KBM-7 (cell line): Measurements from ENCODE around the gene B3GNT3.
"Not testable (repeated sequence)": the region's sequence is repeated elsewhere in the genome, so short reads cannot be mapped to it uniquely, and the experiment has no call there.

Experiments
- DNase-seq: peaks from one replicate; pipeline ENCODE4 v3.0.0-alpha.2; 2015
- in situ Hi-C: fragments of 300-500 bp; cut with MboI; formaldehyde crosslinking; loops from 2 replicates; pipeline ENCODE4 v1.14.3; 2020; ENCODE audit warnings: low sequenced_read_pairs, low pct_unique_long_range_greater_than_20kb, mixed read lengths

The B3GNT3 gene

DNA sequence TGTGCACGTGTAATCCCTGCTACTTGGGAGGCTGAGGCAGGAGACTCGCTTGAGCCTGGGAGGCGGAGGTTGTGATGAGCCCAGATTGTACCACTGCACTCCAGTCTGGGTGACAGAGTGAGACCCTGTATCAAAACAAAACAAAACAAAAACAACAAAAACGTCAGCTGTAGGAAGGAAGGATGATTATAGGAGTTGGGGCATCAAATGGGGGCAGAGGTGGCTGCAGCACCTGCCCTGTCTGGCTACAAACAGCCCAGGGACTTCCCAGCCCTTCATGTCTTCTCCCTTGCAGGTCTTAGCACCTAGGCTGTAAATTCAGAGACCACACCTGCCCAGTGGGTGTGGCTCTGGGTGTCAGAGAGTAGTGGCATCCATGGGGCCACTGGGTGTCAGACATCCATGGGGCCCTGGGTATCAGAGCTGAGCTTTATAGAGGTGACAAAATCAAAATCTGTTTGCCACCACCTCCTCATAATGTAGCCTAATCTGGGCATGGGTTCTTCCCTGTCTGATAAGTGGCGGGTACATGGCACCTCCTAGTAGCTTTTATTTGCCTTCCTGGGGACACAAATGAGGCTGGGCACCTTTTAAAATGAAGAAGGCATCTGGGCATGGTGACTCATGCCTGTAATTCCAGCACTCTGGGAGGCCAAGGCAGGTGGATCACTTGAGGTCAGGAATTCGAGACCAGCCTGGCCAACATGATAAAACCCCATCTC is 4.7 kb upstream of the B3GNT3 start:
- in situ Hi-C loops, result no loop called here
- no peak for DNase-seq

DNA sequence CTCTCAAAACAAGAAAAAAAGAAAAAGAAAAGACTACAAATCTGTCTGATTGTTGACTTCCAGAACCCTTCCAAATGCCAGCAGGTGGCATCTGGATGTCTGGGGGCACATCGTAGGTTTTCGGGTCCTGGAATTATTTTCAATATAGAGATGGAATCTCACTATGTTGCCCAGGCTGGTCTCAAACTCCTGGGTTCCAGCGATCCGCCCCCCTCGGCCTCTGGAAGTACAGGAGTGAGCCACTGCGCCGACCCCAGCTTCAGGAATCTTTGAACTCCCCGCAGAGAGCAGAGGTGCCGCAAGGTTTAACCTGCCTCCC is 567 bp upstream of the B3GNT3 start:
- DNase-seq, result no peak
- in situ Hi-C loops, result no loop called here

DNA sequence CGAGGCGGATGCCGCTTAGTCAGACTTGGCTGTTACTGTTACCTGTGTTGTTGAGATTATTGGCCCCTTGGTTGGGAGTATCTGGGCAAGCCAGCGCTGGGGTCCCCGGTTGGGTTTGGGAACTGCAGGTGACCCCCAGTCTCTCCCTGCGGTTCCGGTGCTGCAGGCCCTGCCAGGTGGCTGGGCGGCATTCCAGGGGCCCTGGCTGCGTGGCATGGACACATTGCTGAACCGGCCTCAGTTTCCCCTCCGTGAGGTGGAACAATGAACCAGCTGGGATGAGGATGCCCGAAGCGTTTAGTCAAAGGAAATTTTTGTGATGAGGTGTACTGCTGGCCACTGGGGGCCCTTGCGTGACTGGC is 538 bp downstream of the B3GNT3 start:
- no peak for DNase-seq
- in situ Hi-C loops, result no loop called here

DNA sequence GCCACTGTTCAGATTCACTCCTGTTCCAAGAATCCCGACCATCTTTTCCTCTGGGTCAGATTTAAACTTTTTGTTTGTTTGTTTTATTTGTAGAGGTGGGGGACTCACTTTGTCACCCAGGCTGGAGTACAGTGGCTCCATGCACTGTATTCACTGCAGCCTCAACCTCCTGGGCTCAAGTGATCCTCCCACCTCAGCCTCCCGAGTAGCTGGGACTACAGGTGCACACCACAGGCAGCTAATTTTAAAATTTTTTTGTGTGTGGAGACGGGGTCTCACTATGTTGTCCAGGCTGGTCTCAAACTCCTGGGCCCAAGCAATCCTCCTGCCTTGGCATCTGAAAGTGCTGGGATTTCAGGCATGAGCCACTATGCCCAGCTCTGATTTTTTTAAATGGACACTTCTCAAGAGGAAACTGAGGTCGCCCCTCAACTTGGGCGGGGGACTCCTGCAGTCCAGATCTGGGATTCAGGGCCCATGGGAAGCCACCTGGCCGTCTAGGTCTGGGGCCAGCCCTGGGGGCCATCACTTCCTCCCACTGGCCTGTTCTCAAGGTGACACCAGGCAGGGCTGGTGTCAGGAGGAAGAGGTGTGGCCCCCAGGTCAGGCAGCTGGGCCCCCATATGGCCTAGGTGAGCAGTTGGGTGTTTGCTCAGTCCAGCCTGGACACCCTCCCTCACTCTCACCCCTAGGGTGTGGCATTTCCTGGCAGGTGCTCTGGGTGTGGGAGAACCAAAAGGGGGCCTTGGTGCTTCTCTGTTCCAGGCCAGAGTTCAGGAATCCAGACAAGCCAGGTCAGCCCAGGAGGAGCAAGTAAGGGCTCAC is 1.3 kb downstream of the B3GNT3 start:
- no peak for DNase-seq
- in situ Hi-C loops, result no loop called here

DNA sequence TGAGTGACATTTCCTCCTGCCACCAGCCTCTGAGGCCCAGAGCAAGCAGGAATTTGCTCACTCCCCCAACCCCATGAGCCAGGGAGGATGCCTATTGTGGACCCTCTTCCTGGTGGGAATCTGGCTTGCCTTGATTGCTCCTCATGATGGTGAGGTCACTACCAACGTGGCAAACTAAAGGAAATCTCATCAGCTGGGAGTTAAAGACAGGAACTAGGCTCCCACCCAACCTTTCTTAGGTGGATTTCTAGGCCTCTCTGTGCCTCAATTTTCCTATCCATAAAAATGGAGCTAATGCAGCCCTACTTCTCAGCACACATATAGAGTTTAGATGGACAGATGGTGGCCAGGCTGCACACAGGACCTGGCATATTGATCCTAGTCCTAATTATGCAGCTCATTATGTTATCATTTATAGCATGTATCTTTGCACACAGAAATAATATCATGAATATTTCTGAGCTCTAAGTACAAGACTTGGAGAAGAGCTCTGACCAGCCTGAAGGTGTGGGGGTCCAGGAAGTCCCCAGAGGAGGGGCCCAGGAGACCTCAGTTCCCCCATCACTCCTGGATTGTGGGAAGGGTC is 2.0 kb downstream of the B3GNT3 start:
- in situ Hi-C loops, result no loop called here
- DNase-seq, result no peak

GRCh38 chr19:17797424-17798201 is 2.7 kb downstream of the B3GNT3 start:
- in situ Hi-C loops, result no loop called here

GRCh38 chr19:17798599-17798998 is 3.7 kb downstream of the B3GNT3 start:
- in situ Hi-C loops, DNase-seq: not testable (repeated sequence)

More at GRCh38 chr19:17797424-17798201, 2.7 kb downstream of the B3GNT3 start:
- DNase-seq, result no peak

GRCh38 chr19:17802137-17802858 is 7.4 kb downstream of the B3GNT3 start:
- in situ Hi-C loops, result no loop called here
- DNase-seq, result no peak

- peak; percentile 71 for DNase-seq
- in situ Hi-C loops, result no loop called here
These were observed 8.4 kb downstream of the B3GNT3 start for GRCh38 chr19:17803264-17803896.

DNA sequence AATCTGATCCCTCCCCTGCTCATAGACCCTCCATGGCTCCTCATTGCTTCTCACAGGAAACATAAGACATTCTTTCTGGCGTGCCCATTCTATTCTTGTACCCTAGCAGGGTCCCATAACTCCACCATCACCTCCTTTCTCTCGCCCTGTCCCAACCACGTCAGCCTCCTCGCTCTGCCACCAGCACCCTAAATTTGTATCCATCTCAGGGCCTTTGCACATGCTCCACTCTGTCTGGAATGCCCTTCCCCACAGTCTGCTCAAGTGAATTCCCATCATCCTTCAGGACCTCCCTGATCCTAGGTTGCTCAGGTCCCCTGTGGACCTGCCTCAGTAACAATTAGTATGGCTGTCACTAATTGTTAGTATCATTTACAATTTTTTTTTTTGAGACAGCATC is 10.5 kb downstream of the B3GNT3 start:
- DNase-seq, result no peak
- in situ Hi-C loops, result no loop called here

DNA sequence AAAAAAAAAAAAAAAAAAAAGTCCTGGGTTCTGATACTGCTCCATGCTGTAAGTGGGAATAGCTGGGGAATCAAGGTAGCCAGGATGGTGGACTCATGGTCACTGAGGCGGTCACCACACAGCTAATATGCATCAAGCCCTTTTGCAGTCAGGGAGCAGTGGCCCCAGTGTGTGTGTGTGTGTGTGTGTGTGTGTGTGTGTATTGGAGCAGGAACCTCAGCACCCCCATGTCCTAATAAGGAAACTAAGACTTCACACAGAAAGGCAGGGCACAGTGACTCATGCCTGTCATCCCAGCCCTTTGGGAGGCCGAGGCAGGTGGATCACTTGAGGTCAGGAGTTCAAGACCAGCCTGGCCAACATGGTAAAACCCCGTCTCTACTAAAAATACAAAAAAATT is 12.0 kb downstream of the B3GNT3 start:
- in situ Hi-C loops, result no loop called here
- DNase-seq, result no peak

DNA sequence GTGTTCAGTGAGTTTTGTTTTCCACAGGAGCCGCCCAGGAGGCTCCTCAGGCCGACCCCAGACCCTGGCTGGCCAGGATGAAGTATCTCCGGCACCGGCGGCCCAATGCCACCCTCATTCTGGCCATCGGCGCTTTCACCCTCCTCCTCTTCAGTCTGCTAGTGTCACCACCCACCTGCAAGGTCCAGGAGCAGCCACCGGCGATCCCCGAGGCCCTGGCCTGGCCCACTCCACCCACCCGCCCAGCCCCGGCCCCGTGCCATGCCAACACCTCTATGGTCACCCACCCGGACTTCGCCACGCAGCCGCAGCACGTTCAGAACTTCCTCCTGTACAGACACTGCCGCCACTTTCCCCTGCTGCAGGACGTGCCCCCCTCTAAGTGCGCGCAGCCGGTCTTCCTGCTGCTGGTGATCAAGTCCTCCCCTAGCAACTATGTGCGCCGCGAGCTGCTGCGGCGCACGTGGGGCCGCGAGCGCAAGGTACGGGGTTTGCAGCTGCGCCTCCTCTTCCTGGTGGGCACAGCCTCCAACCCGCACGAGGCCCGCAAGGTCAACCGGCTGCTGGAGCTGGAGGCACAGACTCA is 12.9 kb downstream of the B3GNT3 start:
- DNase-seq, result no peak
- in situ Hi-C loops, result no loop called here

DNA sequence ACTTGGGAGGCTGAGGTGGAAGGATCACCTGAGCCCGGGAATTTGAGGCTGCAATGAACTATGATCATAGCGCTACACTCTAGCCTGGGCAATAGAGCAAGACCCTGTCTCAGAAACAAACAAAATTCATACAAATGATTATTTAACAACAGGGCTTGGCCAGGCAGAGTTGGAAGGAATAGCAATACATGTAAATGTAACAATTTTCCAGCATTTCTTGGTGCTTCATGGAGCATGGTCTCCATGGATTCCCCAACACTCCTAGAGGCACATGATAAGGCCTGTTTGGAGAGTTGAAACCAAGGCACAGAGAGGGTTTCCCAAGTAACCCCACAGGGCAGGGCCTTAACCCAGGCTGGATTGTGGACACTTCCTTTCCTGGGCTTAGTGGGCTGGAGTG is 16.2 kb downstream of the B3GNT3 start:
- DNase-seq, result no peak
- in situ Hi-C loops, result no loop called here

GRCh38 chr19:17811681-17812080 is 16.7 kb downstream of the B3GNT3 start:
- in situ Hi-C loops, result no loop called here

DNA sequence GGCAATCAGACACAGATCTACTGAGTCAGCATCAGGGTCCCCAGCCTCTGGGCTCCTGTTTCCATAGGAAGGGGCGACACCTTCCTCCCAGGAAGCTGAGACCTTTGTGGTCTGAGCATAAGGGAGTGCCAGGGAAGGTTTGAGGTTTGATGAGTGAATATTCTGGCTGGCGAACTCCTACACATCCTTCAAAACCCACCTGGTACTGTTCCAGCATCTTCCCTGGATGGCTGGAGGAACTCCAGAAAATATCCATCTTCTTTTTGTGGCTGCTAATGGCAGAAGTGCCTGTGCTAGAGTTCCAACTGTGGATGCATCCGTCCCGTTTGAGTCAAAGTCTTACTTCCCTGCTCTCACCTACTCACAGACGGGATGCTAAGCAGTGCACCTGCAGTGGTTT is 17.2 kb downstream of the B3GNT3 start:
- DNase-seq, result no peak
- in situ Hi-C loops, result no loop called here

More at GRCh38 chr19:17811681-17812080, 16.7 kb downstream of the B3GNT3 start:
- no peak for DNase-seq

- DNase-seq, result no peak
- in situ Hi-C loops, result no loop called here
These were observed 22.9 kb downstream of the B3GNT3 start for GRCh38 chr19:17817668-17818363.

GRCh38 chr19:17821190-17821589 is 26.3 kb downstream of the B3GNT3 start, which contains the start of gene INSL3:
Gene INSL3, minus strand, starts transcription at chr19:17821519. Its CDS starts 13 bp downstream, at chr19:17821506.
- DNase-seq, result no peak
- in situ Hi-C loops, result no loop called here

GRCh38 chr19:17824339-17824738 is 29.4 kb downstream of the B3GNT3 start:
- no peak for DNase-seq
- in situ Hi-C loops, result no loop called here
